Activated CD4-positive, alpha-beta T cell treated with anti-CD3 and anti-CD28 coated beads, Interleukin-2, amount 10 ng/mL, durations not matched to agents 24 days and 14 days (primary cell): ENCODE data around the gene NUP153. TPM values are rescaled to one million over a fixed set of nuclear protein-coding genes. Genes with fewer than 3 reads are reported as not detected.
A peak's percentile ranks its signal among the peaks of the same experiment; 100 is the strongest.
"Not testable (repeated sequence)": the region's sequence is repeated elsewhere in the genome, so short reads cannot be mapped to it uniquely, and the experiment has no call there.

ENCODE experiments used
- DNase-seq: peaks from one replicate; pipeline ENCODE4 v3.0.0; 2022
- H3K27ac Mint-ChIP-seq: one replicate; pipeline ENCODE4 v1.8.0; 2022; ENCODE audit warnings: mild to moderate bottlenecking, mixed read lengths
- H3K27me3 Mint-ChIP-seq: one replicate; pipeline ENCODE4 v1.8.0; 2022; ENCODE audit warnings: mixed read lengths
- H3K36me3 Mint-ChIP-seq: one replicate; pipeline ENCODE4 v1.8.0; 2022; ENCODE audit warnings: low read depth, mild to moderate bottlenecking, mixed read lengths
- H3K4me1 Mint-ChIP-seq: one replicate; pipeline ENCODE4 v1.8.0; 2021; ENCODE audit warnings: mixed read lengths
- H3K4me3 Mint-ChIP-seq: one replicate; pipeline ENCODE4 v1.8.0; 2022; ENCODE audit warnings: mild to moderate bottlenecking, moderate library complexity, mixed read lengths
- H3K9me3 Mint-ChIP-seq: one replicate; pipeline ENCODE4 v1.8.0; 2021; ENCODE audit warnings: mixed read lengths
- intact Hi-C: fragments of 100-400 bp; cut with micrococcal nuclease; formaldehyde crosslinking; loops from one replicate; pipeline ENCODE4 v1.15.1; 2023
- total RNA-seq: library from RNA; stranded (reverse); gene quantifications from 2 replicates; pipeline ENCODE4 v1.2.3, GENCODE V29; 2022

The NUP153 gene
- total RNA-seq, 1 donor from 2014 or later, result 109 TPM

DNA sequence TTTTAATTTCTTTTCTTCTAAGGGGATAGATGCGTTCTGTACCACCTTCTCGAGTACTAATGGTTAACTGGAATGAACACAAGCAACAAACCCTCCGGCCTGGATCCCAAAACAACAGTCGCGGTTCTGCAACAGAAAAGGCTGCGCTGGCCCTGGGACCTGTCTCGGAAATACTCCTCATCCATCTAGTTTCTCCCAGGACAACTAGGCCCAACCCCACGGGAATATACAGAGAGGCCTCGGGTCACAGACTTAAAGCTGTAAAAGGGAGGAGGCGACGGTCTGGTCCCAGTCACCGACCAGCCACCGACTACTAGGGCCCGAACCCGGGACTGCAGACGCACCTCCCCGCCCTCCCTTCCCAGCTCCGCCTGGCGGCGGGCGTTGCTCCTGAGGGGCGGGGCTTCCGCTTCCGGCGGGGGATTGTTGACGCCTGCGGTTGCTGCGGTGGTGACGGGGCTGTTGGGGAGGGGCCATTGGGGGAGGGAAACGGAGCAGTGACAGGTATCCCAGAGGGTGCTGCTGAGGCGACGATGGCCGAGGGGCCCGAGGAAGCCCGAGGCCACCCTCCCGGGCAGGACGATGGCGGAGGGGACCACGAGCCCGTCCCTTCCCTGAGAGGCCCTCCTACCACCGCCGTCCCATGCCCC, 106.7 kb downstream of the NUP153 start, which contains the start of gene FAM8A1:
Gene FAM8A1 (plus strand): TSS at position 426 of the 650 bp plus-strand sequence. CDS start 108 bp downstream, at position 534.
- H3K36me3 Mint-ChIP-seq, result peaks cover 14% of the 10 kb centered on the region
- no peaks in the 10 kb centered on the region for H3K9me3 Mint-ChIP-seq
- intact Hi-C loops, result loop anchor here (1.0 to 2.0 kb wide), 2 partner anchors 106 to 555 kb away; partner anchors contain the start of genes KDM1B, NUP153 and TPMT
- peak within 1 kb of the TSS; percentile 90 for H3K4me3 Mint-ChIP-seq
- peak within 1 kb of the TSS; percentile 80 for H3K27ac Mint-ChIP-seq
- peak; percentile 98 for DNase-seq
- H3K27me3 Mint-ChIP-seq, result no peaks in the 10 kb centered on the region
- H3K4me1 Mint-ChIP-seq, result peaks cover 30% of the 10 kb centered on the region

DNA sequence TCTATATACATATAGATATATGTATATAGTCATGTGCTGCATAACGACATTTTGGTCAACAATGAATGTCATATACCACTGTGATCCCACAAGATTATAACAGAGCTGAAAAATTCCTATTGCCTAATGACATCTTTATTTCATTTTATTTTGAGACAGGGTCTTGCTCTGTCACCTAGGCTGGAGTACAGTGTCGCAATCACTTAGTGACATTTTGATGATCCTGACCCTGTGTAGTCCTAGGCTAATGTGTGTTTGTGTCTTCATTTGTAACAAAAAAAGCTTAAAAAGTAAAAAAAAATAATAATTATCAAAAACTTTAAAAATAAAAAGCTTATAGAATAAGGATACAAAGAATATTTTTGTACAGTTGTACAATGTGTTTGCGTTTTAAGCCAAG, 110.6 kb downstream of the NUP153 start:
- Mint-ChIP-seq H3K27me3 (no peaks in the 10 kb centered on the region), H3K4me3 (no peak overlapping the region), H3K4me1 (peaks cover 16% of the 10 kb centered on the region), H3K36me3 (peaks cover under 1% of the 10 kb centered on the region), H3K9me3 (no peaks in the 10 kb centered on the region), H3K27ac (no peak overlapping the region)
- no peak for DNase-seq
- intact Hi-C loops, result no loop called here

DNA sequence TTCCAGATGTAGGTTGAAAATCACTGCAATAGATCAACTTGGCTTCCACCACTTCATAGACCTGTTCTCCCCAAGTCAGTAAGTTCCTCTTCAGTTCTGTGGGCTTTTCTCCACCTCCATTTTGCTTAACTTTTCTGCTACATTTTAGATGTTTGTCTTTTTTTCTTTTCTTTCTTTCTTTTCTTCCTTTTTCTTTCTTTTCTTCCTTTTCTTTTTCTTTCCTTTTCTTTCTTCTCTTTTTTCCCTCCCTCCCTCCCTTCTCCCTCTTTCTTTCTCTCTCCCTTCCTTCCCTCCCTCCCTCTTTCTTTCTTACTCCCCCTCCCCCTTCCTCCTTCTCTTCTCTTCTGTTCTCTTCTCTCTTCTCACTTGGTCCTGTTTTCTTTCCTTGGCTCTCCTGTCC, 113.5 kb downstream of the NUP153 start:
- Mint-ChIP-seq H3K4me3 (no peak overlapping the region), H3K9me3 (no peaks in the 10 kb centered on the region), H3K27me3 (no peaks in the 10 kb centered on the region), H3K27ac (no peak overlapping the region), H3K36me3 (no peaks in the 10 kb centered on the region), H3K4me1 (peaks cover 17% of the 10 kb centered on the region)
- intact Hi-C loops, result no loop called here
- DNase-seq, result no peak

DNA sequence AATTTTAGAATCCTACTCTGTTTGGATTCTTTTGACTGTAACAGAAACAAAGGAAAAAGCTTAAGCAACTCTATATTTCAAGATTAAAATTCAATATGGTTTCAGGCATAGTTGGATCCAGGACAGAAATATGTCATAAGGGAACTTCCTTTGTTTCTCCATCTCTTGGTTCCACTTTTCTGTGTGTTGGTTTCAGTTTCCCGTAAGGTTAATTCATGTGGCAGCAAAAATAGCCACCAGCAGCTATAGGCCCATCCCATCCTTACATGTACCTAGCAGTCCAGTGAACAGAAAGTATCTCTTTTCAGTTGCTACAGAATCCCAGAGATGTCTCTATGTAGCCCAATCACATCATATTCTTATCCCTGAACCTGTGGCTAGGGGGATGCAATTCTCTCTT, 115.4 kb downstream of the NUP153 start:
- Mint-ChIP-seq H3K27ac (no peak overlapping the region), H3K27me3 (no peaks in the 10 kb centered on the region), H3K36me3 (no peaks in the 10 kb centered on the region), H3K4me3 (no peak overlapping the region), H3K4me1 (peaks cover 17% of the 10 kb centered on the region), H3K9me3 (no peaks in the 10 kb centered on the region)
- intact Hi-C loops, result no loop called here
- DNase-seq, result no peak

DNA sequence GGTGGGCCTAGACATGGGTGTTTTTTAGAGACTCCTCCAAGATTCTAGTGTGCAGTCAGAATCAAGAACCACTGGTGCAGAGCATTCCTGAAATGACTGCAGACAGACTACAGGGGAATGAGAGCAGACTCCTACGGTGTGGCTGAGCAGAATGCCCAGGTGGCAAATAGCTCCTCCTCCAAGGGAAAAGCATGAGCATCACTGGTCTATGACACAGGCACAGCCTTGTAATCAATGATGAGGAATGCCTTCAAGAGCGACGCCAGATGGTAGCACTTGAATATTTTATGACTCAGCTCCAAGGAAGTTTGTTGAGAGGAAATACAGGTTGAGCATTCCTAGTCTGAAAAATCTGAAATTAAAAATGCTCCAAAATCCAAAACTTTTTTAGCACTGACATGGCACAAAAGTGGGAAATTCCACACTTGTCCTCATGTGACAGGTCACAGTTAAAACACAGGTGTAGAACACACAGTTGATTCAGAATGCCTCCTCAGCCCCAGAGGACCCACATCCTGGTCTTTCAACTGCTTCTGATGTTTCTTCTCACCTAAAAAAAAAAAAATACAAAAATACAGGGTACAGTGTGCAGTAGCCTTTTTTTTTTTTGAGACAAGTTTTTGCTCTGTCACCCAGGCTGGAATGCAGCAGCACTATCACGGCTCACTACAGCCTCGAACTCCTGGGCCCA, 117.2 kb downstream of the NUP153 start:
- Mint-ChIP-seq H3K4me3 (no peak overlapping the region), H3K4me1 (peaks cover 17% of the 10 kb centered on the region), H3K9me3 (no peaks in the 10 kb centered on the region), H3K27ac (peak overlapping the region; percentile 14), H3K27me3 (no peaks in the 10 kb centered on the region), H3K36me3 (no peaks in the 10 kb centered on the region)
- peak; percentile 65 for DNase-seq
- intact Hi-C loops, result loop anchor here (10.0 kb wide), 1 partner anchor 195 kb away; the partner anchor contains the start of gene CAP2

DNA sequence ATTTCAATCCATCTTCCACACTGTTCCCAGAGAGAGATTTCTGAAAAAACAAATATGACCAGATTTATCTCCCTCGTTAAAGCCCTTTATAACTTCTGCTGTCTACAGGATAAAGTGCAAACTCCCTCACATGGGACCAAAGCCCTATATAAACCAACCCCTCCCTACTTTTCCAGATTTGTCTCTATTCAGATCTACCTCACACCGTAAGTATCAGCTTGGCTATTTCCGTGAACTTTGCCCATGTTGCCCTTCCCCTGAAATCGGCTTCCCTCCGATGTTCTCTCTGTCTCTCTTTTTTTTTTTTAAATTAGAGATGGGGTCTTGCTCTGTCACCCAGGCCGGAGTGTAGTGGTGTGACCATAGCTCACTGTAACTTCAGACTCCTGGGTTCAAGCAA, 118.7 kb downstream of the NUP153 start:
- Mint-ChIP-seq H3K36me3 (no peaks in the 10 kb centered on the region), H3K4me3 (no peak overlapping the region), H3K27me3 (peaks cover 2% of the 10 kb centered on the region), H3K4me1 (peaks cover 22% of the 10 kb centered on the region), H3K9me3 (no peaks in the 10 kb centered on the region), H3K27ac (no peak overlapping the region)
- peak; percentile 39 for DNase-seq
- intact Hi-C loops, result loop anchor here (10.0 kb wide), 1 partner anchor 193 kb away; the partner anchor contains the start of gene CAP2

DNA sequence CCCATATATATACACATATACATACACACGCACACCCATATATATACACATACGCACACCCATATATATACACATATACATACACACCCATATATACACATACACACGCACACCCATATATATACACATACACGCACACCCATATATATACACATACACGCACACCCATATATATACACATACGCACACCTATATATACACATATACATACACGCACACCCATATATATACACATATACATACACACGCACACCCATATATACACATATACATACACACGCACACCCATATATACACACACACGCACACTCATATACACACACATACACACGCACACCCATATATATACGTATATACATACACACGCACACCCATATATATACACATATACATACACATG, 120.1 kb downstream of the NUP153 start:
- peaks cover 20% of the 10 kb centered on the region for H3K4me1 Mint-ChIP-seq
- intact Hi-C loops, result loop anchor here (10.0 kb wide), 1 partner anchor 192 kb away; the partner anchor contains the start of gene CAP2
- not testable (repeated sequence) for H3K27me3 Mint-ChIP-seq, DNase-seq, H3K36me3 Mint-ChIP-seq, H3K9me3 Mint-ChIP-seq, H3K27ac Mint-ChIP-seq, H3K4me3 Mint-ChIP-seq

DNA sequence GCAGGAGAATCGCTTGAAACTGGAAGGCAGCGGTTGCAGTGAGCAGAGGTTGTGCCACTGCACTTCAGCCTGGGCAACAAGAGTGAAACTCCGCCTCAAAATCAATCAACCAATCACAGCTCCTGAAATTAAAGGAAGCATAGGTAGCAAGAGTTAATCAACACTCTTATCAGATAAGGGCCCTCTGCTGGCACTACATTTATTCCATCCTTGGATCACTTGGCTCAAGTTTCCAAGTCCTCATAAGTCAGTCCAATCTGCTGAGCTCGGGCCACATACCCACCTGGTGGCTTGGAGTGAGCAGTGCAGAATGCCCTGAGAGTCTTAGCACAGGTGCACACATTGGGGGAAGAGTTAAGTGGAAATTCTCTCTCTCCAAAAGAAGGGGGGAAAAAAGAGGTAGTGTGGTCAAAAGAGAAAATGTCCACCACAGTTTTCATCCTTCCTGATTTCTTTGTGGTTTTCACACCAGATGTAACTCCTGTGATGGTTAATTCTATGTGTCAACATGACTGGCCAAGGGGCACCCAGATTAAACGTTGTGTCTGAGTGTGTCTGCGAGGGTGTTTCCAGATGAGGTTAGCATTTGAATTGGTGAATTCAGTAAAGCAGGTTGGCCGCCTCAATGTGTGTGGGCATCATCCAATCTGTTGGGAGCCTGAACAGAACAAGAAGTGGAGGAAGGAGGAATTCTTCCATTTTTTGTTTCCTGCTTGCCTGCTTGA, 120.8 kb downstream of the NUP153 start:
- Mint-ChIP-seq H3K9me3 (peaks cover 4% of the 10 kb centered on the region), H3K36me3 (no peaks in the 10 kb centered on the region), H3K27ac (no peak overlapping the region), H3K4me1 (peaks cover 15% of the 10 kb centered on the region), H3K4me3 (no peak overlapping the region), H3K27me3 (peaks cover 17% of the 10 kb centered on the region)
- intact Hi-C loops, result loop anchor here (10.0 kb wide), 1 partner anchor 191 kb away; the partner anchor contains the start of gene CAP2
- no peak for DNase-seq

DNA sequence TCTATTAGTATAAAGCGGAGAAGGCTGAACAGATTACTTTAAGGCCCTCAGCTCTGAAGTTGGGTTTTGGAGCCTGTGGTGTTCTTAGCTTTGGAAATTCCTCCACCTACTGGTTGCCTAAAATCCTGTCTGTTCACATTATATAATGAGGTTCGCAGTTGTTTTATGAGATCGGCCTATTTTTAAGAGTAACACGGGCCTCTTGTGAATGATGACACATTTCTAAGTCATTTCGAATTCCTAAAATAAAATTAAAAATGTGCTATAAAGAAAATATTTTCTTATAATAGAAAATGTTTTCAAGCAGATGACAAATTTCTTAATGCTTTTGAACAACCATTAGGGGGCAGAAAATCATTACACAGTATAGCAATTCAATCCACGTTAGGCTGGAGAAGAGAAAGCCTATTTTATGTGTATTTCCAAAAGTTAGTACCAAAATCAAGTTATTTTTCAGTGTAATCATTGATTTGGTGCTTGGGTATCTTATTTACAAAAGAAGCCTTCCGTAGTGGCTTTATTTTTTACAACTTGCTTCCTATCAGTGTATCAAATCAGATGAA, 122.4 kb downstream of the NUP153 start:
- intact Hi-C loops, result loop anchor here (1.0 to 10.0 kb wide), 3 partner anchors 190 to 231 kb away; partner anchors contain the start of gene CAP2
- H3K4me3 Mint-ChIP-seq, result no peak overlapping the region
- H3K36me3 Mint-ChIP-seq, result no peaks in the 10 kb centered on the region
- H3K27me3 Mint-ChIP-seq, result peaks cover 20% of the 10 kb centered on the region
- DNase-seq, result peak; percentile 73
- H3K9me3 Mint-ChIP-seq, result peaks cover 4% of the 10 kb centered on the region
- H3K27ac Mint-ChIP-seq, result no peak overlapping the region
- peaks cover 11% of the 10 kb centered on the region for H3K4me1 Mint-ChIP-seq

DNA sequence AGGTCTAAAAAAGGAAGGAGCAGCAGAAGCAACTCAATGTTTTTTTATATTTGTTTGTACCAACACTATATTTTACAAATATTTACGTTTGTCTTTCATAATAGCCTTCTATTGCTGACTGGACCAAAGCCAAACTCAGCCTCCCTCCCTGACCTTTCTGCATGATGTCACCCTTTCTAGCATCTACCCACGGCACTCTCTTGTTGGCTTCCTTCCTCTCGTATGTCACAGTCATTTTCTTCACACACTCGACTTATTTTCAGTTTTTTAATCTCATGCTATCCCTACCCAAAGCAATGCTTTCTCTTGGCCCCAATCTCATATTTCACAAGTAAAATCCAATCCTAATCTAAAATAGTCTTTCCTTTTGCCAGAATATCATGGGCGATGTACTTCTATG, 122.9 kb downstream of the NUP153 start:
- H3K9me3 Mint-ChIP-seq, result peaks cover 4% of the 10 kb centered on the region
- H3K4me1 Mint-ChIP-seq, result peaks cover 9% of the 10 kb centered on the region
- DNase-seq, result no peak
- intact Hi-C loops, result loop anchor here (1.0 to 10.0 kb wide), 3 partner anchors 189 to 231 kb away; partner anchors contain the start of gene CAP2
- peaks cover 20% of the 10 kb centered on the region for H3K27me3 Mint-ChIP-seq
- no peak overlapping the region for H3K27ac Mint-ChIP-seq
- no peak overlapping the region for H3K4me3 Mint-ChIP-seq
- H3K36me3 Mint-ChIP-seq, result no peaks in the 10 kb centered on the region

DNA sequence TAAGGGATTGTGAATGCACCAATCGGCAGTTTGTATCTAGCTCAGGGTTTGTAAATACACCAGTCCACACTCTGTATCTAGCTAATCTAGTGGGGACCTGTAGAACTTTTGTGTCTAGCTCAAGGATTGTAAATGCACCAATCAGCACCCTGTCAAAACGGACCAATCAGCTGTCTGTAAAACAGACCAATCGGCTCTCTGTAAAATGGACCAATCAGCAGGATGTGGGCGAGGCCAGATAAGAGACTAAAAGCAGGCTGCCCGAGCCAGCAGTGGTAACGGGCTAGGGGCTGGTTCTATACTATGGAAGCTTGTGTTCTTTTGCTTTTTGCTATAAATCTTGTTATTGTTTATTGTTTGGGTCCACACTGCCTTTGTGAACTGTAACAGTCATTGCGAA, 125.4 kb downstream of the NUP153 start:
- Mint-ChIP-seq H3K9me3 (peaks cover 16% of the 10 kb centered on the region), H3K27me3 (peaks cover 33% of the 10 kb centered on the region), H3K4me3 (peak overlapping the region; percentile 71)
- peak; percentile 60 for DNase-seq
- H3K27ac Mint-ChIP-seq, H3K36me3 Mint-ChIP-seq, H3K4me1 Mint-ChIP-seq: not testable (repeated sequence)
- intact Hi-C loops, result loop anchor here (10.0 kb wide), 1 partner anchor 186 kb away; the partner anchor contains the start of gene CAP2

DNA sequence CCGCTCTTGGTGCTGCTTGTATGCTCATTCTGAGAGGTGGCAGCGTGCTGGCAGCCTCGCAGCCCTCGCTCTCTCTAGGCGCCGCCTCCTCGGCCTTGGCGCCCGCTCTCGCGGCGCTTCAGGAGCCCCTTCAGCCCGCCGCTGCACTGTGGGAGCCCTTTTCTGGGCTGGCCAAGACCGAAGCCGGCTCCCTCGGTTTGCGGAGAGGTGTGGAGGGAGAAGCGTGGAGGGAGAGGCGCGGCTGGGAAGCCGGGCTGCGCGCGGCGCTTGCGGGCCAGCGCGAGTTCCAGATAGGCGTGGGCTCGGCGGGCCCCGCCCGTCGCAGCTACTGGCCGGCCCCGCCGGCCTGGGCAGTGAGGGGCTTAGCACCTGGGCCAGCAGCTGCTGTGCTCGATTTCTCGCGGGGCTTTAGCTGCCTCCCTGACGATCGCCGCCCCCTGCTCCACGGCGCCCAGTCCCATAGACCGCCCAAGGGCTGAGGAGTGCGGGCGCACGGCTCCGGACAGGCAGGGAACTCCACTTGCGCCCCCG, 126.1 kb downstream of the NUP153 start:
- DNase-seq, result peak; percentile 77
- Mint-ChIP-seq H3K27me3 (peaks cover 33% of the 10 kb centered on the region), H3K9me3 (peaks cover 16% of the 10 kb centered on the region), H3K27ac (peak overlapping the region; percentile 35), H3K4me3 (peak overlapping the region; percentile 77), H3K4me1 (peaks cover 8% of the 10 kb centered on the region), H3K36me3 (no peaks in the 10 kb centered on the region)
- intact Hi-C loops, result loop anchor here (10.0 kb wide), 1 partner anchor 186 kb away; the partner anchor contains the start of gene CAP2

DNA sequence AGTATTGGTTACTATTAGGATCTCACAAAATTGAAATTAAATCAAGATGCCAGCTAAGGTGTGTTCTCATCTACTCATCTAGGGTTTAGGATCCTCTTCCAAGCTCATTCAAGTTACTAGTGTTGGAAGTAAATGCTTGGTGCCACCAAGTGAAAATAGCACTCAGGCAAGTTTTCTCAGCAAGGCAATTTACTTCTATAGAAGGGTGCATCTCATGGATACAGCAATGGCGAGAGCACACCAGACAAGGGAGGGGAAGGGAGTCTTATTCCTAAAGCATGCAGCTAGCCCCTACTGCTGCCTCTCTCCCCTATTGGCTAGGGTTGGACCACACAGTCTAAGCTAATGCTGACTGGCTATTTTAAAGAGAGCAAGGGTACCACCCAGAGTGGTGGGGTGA, 129.7 kb downstream of the NUP153 start:
- H3K4me1 Mint-ChIP-seq, result peaks cover 3% of the 10 kb centered on the region
- no peak overlapping the region for H3K27ac Mint-ChIP-seq
- intact Hi-C loops, result no loop called here

More for the DNA sequence above, 129.7 kb downstream of the NUP153 start:
- no peaks in the 10 kb centered on the region for H3K36me3 Mint-ChIP-seq
- DNase-seq, result peak; percentile 36
- peaks cover 29% of the 10 kb centered on the region for H3K27me3 Mint-ChIP-seq
- peaks cover 16% of the 10 kb centered on the region for H3K9me3 Mint-ChIP-seq
- H3K4me3 Mint-ChIP-seq, result no peak overlapping the region
